HepG2 (cell line): ENCODE data around the gene GGACT. TPM values are rescaled to one million over a fixed set of nuclear protein-coding genes. Genes with fewer than 3 reads are reported as not detected.

ENCODE experiments used
- ATAC-seq: fragments of 200-7000 bp; cut with Tn5 transposase; 3 replicates; pipeline ENCODE4 v1.9.1; 2020; ENCODE audit warnings: mild to moderate bottlenecking, moderate library complexity
- BruUV-seq: library from RNA; stranded (reverse); fragments of 400-500 nt; replicated peaks from 2 replicates; lab custom pipeline; 2021; lab: Mats Ljungman, UMichigan
- CTCF ChIA-PET: fragments of 300-600 bp; formaldehyde crosslinking; extraction: SDS; loops from one replicate; lab custom pipeline; 2021; ENCODE audit warnings: low total read pairs, inconsistent platforms, low intra/inter-chr PET ratio; lab: Yijun Ruan, JAX
- POLR2A ChIA-PET: fragments of 350-600 bp; sonication (Branson Sonifier 250); formaldehyde crosslinking; loops from one replicate; lab custom pipeline; 2020; ENCODE audit warnings: antibody characterized with exemption, inconsistent platforms; lab: Yijun Ruan, JAX
- DNase-seq: peaks from one replicate; pipeline ENCODE4 v3.0.0-alpha.2; 2015; ENCODE audit warnings: low spot score
- FAIRE-seq: peaks from 3 replicates; lab custom pipeline; 2011; peaks lifted over from hg19 to GRCh38; lab: Jason Lieb, UNC
- H2AFZ ChIP-seq: one replicate; pipeline ENCODE4 v1.6.1; 2011; ENCODE audit warnings: low read length, inconsistent platforms
- H3K27ac ChIP-seq: fragments of 300-600 bp; 3 replicates; pipeline ENCODE4 v1.8.0; 2011; ENCODE audit warnings: mixed run types, mild to moderate bottlenecking, mixed read lengths, low read length, inconsistent platforms; ENCODE audit not compliant: insufficient read depth; ENCODE audit errors: extremely low read length
- H3K27me3 ChIP-seq, 2 experiments: fragments of 200-600 bp in 1 of 2; 2 replicates in 1 of 2; 3 replicates in 1 of 2; pipeline versions ENCODE4 v1.6.0 to v1.8.0; 2011; ENCODE audit warnings: low read length in 2 of 2, mild to moderate bottlenecking in 2 of 2, moderate library complexity in 2 of 2, inconsistent platforms in 1 of 2; ENCODE audit not compliant: insufficient read depth in 2 of 2, control insufficient read depth in 1 of 2
- H3K36me3 ChIP-seq, 2 experiments: fragments of 200-600 bp in 1 of 2; replicated peaks in 1 of 2; 2 replicates in 1 of 2; 3 replicates in 1 of 2; pipeline versions ENCODE4 v1.5.1 to v1.8.0; 2011; ENCODE audit warnings: low read length in 2 of 2, inconsistent platforms in 1 of 2; ENCODE audit not compliant: insufficient read depth in 2 of 2, control insufficient read depth in 1 of 2
- H3K4me1 ChIP-seq: 2 replicates; pipeline ENCODE4 v1.5.1; 2012; ENCODE audit warnings: low read length, inconsistent platforms; ENCODE audit not compliant: insufficient read depth
- H3K4me2 ChIP-seq: 2 replicates; pipeline ENCODE4 v1.6.0; 2011; ENCODE audit warnings: low read depth, low read length, inconsistent platforms
- H3K4me3 ChIP-seq, 3 experiments: fragments of 200-600 bp in 1 of 3; sonication (generic), shearing (Covaris generic) in 1 of 3; replicated peaks in 1 of 3; 2 replicates each; pipeline ENCODE4 v1.5.1; 2011 to 2016; ENCODE audit warnings: low read length in 3 of 3, inconsistent platforms in 2 of 3, low read depth in 2 of 3, mild to moderate bottlenecking in 2 of 3, control low read depth in 1 of 3, mixed read lengths in 1 of 3; ENCODE audit not compliant: insufficient read depth in 1 of 3
- H3K79me2 ChIP-seq: one replicate; pipeline ENCODE4 v1.6.1; 2011; ENCODE audit warnings: low read length, inconsistent platforms; ENCODE audit not compliant: insufficient read depth
- H3K9ac ChIP-seq: 2 replicates; pipeline ENCODE4 v1.6.0; 2011; ENCODE audit warnings: mild to moderate bottlenecking, low read depth, low read length, inconsistent platforms; ENCODE audit not compliant: insufficient read depth
- H3K9me3 ChIP-seq: 2 replicates; pipeline ENCODE4 v1.5.1; 2012; ENCODE audit warnings: mild to moderate bottlenecking, low read length
- H4K20me1 ChIP-seq: 2 replicates; pipeline ENCODE4 v1.6.0; 2011; ENCODE audit warnings: inconsistent platforms, mild to moderate bottlenecking, low read length, moderate library complexity; ENCODE audit not compliant: insufficient read depth
- ATF1 ChIP-seq: IDR thresholded peaks from 2 replicates; pipeline ENCODE4 v1.6.1; 2016; ENCODE audit warnings: mild to moderate bottlenecking, control low read depth
- CHD4 ChIP-seq: fragments of 200-600 bp; sonication (generic); IDR thresholded peaks from 2 replicates; pipeline ENCODE4 v1.7.0; 2017; ENCODE audit warnings: mild to moderate bottlenecking, low read length, borderline replicate concordance
- ELF3 ChIP-seq: IDR thresholded peaks from 2 replicates; pipeline ENCODE4 v1.6.1; 2016; ENCODE audit warnings: missing genetic modification reagents, missing compliant biosample characterization
- ISL2 ChIP-seq: sonication (generic); formaldehyde crosslinking; IDR thresholded peaks from 2 replicates; pipeline ENCODE4 v1.5.0; 2020; ENCODE audit warnings: missing genetic modification reagents
- JUN ChIP-seq: sonication (generic); formaldehyde crosslinking; IDR thresholded peaks from 2 replicates; pipeline ENCODE4 v1.4.0; 2020; ENCODE audit warnings: mild to moderate bottlenecking, missing genetic modification reagents
- SIN3A ChIP-seq: IDR thresholded peaks from 2 replicates; pipeline ENCODE4 v1.6.1; 2011; ENCODE audit warnings: low read depth, mild to moderate bottlenecking, control low read depth, low read length, borderline replicate concordance
- SMC3 ChIP-seq: IDR thresholded peaks from 2 replicates; pipeline ENCODE4 v1.6.1; 2011; ENCODE audit warnings: low read length, improper control_type of control experiment
- SNAI1 ChIP-seq: sonication (generic); formaldehyde crosslinking; IDR thresholded peaks from 2 replicates; pipeline ENCODE4 v1.5.0; 2020; ENCODE audit warnings: mild to moderate bottlenecking, missing genetic modification reagents, borderline replicate concordance
- SNAPC2 ChIP-seq: sonication (generic); formaldehyde crosslinking; IDR thresholded peaks from 2 replicates; pipeline ENCODE4 v1.8.1; 2022; ENCODE audit warnings: mild to moderate bottlenecking, missing genetic modification reagents
- WIZ ChIP-seq: sonication (generic); formaldehyde crosslinking; IDR thresholded peaks from 2 replicates; pipeline ENCODE4 v1.5.1; 2020; ENCODE audit warnings: mild to moderate bottlenecking, missing genetic modification reagents
- ZNF136 ChIP-seq: sonication (generic); formaldehyde crosslinking; IDR thresholded peaks from 2 replicates; pipeline ENCODE4 v1.8.1; 2022; ENCODE audit warnings: low read depth, mild to moderate bottlenecking, moderate library complexity, missing genetic modification reagents
- ZNF24 ChIP-seq: fragments of 450-650 bp; IDR thresholded peaks from 2 replicates; pipeline ENCODE4 v1.6.1; 2017; ENCODE audit warnings: antibody characterized with exemption, mild to moderate bottlenecking
- WGBS: methylation state at CpG from one replicate; pipeline ENCODE4 v1.1.6; 2017; ENCODE audit warnings: low lambda C conversion rate; 5-methylcytosine and 5-hydroxymethylcytosine counted together
- in situ Hi-C: cut with HindIII; loops from 2 replicates; pipeline ENCODE4 v1.10.0; 2017; ENCODE audit warnings: low pct_unique_long_range_greater_than_20kb; ENCODE audit not compliant: extremely low pct_ligation_motif_present
- intact Hi-C: fragments of 100-400 bp; cut with micrococcal nuclease; formaldehyde crosslinking; loops from one replicate; pipeline ENCODE4 v1.10.0; 2022; ENCODE audit not compliant: unreplicated experiment
- polyA plus RNA-seq, 8 experiments: library from polyadenylated mRNA; depleted of rRNA in 3 of 8; stranded (reverse) in 7 of 8; unstranded in 1 of 8; fragments of >200 nt; fragmentation: Illumina TruSeq in 4 of 8; extraction: Trizol in 4 of 8; gene quantifications; 2 replicates each; pipeline versions ENCODE4 v1.2.1 to v1.2.3, GENCODE V29; 2011 to 2016; ENCODE audit warnings: low read depth in 4 of 8, missing spikeins in 1 of 8, mixed read lengths in 1 of 8; ENCODE audit not compliant: insufficient read depth in 1 of 8
- total RNA-seq, 5 experiments: library from RNA; depleted of rRNA; stranded (reverse); fragments of >200 nt; fragmentation: Illumina TruSeq; extraction: Trizol; gene quantifications; 2 replicates each; pipeline ENCODE4 v1.2.3, GENCODE V29; 2016; ENCODE audit warnings: low read depth in 1 of 5
- TF ChIP-seq, protein P1 (sequence below): sonication (generic); formaldehyde crosslinking; IDR thresholded peaks from 2 replicates; pipeline ENCODE4 v1.5.0; 2020; ENCODE audit warnings: mild to moderate bottlenecking, missing genetic modification reagents, borderline replicate concordance
- TF ChIP-seq, protein P2 (sequence below): sonication (generic); formaldehyde crosslinking; IDR thresholded peaks from 2 replicates; pipeline ENCODE4 v1.5.0; 2020; ENCODE audit warnings: mild to moderate bottlenecking, missing genetic modification reagents, borderline replicate concordance
- TF ChIP-seq, protein P3 (sequence below): sonication (generic); formaldehyde crosslinking; conservative IDR thresholded peaks from 2 replicates; pipeline ENCODE4 v1.8.0; 2022; ENCODE audit warnings: mild to moderate bottlenecking, moderate library complexity, missing genetic modification reagents

GGACT gene
- total and polyA plus RNA-seq, 2 of the 13 experiments (the other 11 are each of a cell fraction or from before 2014, with no cell fraction given): 1.7 to 1.9 TPM

DNA sequence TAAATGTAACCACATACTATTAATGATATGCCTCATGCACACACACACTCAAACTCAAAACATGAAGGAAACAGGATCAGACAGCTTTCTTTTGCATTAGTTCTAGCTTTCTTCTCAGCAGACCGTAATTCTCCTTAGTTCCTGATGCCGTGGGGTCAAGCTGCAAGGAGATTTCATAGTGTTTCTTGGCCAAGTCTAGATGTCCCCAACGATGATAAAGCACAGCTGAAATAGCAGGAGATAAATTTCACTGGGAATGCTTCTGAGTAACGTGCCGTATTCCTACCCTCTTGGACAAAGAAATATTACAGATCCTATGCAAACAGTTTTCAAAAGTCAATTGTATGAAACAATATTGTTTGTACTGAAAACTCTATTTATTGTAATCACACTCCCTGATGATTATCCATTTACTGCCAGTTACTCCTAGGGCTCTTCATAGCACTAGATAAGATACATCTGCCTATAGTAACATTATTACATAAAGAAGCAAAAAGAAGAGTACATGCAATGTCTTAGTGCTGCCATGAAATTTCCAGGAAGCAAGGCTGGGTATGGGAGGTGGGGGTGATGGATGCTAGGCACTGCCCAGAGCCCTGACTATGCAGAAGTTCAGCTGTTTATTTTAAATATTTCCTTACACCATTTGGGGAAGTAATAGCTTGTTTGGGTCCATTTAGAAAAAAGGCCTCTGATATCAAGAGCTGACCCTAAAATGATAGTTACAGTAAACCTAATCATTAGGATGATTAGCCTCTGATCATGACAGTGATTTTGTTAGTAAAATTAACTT is 16.5 kb upstream of the GGACT start (continued):
- TF ChIP-seq, protein P1, sequence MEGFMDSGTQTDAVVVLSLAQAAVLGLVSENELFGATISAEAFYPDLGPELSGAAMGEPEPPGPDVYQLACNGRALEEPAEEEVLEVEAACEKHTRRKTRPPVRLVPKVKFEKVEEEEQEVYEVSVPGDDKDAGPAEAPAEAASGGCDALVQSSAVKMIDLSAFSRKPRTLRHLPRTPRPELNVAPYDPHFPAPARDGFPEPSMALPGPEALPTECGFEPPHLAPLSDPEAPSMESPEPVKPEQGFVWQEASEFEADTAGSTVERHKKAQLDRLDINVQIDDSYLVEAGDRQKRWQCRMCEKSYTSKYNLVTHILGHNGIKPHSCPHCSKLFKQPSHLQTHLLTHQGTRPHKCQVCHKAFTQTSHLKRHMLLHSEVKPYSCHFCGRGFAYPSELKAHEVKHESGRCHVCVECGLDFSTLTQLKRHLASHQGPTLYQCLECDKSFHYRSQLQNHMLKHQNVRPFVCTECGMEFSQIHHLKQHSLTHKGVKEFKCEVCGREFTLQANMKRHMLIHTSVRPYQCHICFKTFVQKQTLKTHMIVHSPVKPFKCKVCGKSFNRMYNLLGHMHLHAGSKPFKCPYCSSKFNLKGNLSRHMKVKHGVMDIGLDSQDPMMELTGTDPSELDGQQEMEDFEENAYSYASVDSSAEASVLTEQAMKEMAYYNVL (CRISPR knock-in tag): no peak
- TF ChIP-seq SNAI1: no peak
- TF ChIP-seq ZNF136 (CRISPR knock-in tag): no peak
- no peak for TF ChIP-seq ATF1 (CRISPR knock-in tag)
- no peak for TF ChIP-seq SNAPC2 (CRISPR knock-in tag)

DNA sequence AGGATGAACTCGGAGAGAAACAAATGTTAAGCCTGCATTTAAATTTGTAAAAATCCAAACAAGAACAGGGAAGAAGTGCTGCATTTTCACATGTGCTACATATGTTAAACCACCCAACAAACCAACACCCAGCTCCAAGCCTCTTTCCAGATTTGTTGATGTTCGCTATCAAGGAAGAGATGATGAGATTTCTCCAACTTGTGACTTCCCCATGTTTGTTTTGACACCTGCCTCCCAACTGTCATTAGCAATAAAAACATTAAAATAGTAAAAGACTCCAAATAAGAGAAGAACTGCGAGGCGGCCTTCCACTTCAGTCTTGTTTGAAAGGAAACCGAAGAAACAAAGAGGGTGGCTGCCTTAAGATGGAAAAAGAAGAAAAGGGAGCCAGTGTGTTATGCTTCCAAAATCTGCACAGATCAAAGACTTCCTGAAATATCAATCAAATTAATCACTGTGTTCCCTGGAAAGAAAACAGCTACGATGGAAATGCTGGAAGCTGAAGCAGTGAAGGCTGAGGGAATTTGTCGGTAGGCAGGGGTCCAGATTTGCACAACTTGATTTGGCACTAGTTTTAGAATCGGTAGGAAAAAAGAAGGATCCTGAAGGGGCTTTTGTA is 14.0 kb upstream of the GGACT start:
- no peak overlapping the region for H2AFZ ChIP-seq
- TF ChIP-seq SIN3A (no peak), CHD4 (no peak), ZNF24 (no peak), SMC3 (no peak), JUN (CRISPR knock-in tag) (no peak), WIZ (CRISPR knock-in tag) (no peak), ISL2 (CRISPR knock-in tag) (no peak), ELF3 (CRISPR knock-in tag) (no peak)
- TF ChIP-seq, protein P2, sequence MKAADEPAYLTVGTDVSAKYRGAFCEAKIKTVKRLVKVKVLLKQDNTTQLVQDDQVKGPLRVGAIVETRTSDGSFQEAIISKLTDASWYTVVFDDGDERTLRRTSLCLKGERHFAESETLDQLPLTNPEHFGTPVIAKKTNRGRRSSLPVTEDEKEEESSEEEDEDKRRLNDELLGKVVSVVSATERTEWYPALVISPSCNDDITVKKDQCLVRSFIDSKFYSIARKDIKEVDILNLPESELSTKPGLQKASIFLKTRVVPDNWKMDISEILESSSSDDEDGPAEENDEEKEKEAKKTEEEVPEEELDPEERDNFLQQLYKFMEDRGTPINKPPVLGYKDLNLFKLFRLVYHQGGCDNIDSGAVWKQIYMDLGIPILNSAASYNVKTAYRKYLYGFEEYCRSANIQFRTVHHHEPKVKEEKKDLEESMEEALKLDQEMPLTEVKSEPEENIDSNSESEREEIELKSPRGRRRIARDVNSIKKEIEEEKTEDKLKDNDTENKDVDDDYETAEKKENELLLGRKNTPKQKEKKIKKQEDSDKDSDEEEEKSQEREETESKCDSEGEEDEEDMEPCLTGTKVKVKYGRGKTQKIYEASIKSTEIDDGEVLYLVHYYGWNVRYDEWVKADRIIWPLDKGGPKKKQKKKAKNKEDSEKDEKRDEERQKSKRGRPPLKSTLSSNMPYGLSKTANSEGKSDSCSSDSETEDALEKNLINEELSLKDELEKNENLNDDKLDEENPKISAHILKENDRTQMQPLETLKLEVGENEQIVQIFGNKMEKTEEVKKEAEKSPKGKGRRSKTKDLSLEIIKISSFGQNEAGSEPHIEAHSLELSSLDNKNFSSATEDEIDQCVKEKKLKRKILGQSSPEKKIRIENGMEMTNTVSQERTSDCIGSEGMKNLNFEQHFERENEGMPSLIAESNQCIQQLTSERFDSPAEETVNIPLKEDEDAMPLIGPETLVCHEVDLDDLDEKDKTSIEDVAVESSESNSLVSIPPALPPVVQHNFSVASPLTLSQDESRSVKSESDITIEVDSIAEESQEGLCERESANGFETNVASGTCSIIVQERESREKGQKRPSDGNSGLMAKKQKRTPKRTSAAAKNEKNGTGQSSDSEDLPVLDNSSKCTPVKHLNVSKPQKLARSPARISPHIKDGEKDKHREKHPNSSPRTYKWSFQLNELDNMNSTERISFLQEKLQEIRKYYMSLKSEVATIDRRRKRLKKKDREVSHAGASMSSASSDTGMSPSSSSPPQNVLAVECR (CRISPR knock-in tag): no peak
- TF ChIP-seq, protein P3, sequence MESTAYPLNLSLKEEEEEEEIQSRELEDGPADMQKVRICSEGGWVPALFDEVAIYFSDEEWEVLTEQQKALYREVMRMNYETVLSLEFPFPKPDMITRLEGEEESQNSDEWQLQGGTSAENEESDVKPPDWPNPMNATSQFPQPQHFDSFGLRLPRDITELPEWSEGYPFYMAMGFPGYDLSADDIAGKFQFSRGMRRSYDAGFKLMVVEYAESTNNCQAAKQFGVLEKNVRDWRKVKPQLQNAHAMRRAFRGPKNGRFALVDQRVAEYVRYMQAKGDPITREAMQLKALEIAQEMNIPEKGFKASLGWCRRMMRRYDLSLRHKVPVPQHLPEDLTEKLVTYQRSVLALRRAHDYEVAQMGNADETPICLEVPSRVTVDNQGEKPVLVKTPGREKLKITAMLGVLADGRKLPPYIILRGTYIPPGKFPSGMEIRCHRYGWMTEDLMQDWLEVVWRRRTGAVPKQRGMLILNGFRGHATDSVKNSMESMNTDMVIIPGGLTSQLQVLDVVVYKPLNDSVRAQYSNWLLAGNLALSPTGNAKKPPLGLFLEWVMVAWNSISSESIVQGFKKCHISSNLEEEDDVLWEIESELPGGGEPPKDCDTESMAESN: no peak

More for the DNA sequence above, 14.0 kb upstream of the GGACT start:
- H3K4me2 ChIP-seq: no peak overlapping the region
- in situ Hi-C loops: no loop called here
- intact Hi-C loops: no loop called here
- H3K9me3 ChIP-seq: no peaks in the 10 kb centered on the region
- POLR2A ChIA-PET: no interaction called here
- no peaks in the 10 kb centered on the region for H4K20me1 ChIP-seq
- no peaks in the 10 kb centered on the region for H3K4me1 ChIP-seq
- no peak overlapping the region for H3K4me3 ChIP-seq
- no peak for ATAC-seq
- H3K27me3 ChIP-seq: no peaks in the 10 kb centered on the region
- peaks cover 5 to 7% of the 10 kb centered on the region in 2 experiments; a peak in 3 of 5 replicates for H3K36me3 ChIP-seq
- DNase-seq: no peak
- BruUV-seq: no TSS peak
- 94% methylated on average over 8 of the region's 8 CpGs for WGBS
- H3K9ac ChIP-seq: no peak overlapping the region
- no peak for FAIRE-seq
- CTCF ChIA-PET: no interaction called here
- H3K27ac ChIP-seq: no peak overlapping the region
- no peaks in the 10 kb centered on the region for H3K79me2 ChIP-seq
